Heart left ventricle (tissue), 16 donors: ENCODE measurements around the gene SIPA1L2. TPM values are rescaled to one million over a fixed set of nuclear protein-coding genes. Genes with fewer than 3 reads are reported as not detected.

Experiments used
- ATAC-seq, 4 donors: fragments of 200-7000 bp; cut with Tn5 transposase; one replicate each; pipeline ENCODE4 v1.9.1; 2020 to 2022; ENCODE audit warnings: moderate library complexity in 4 of 4, mild to moderate bottlenecking in 3 of 4, moderate number of reproducible peaks in 1 of 4
- DNase-seq, 5 donors: peaks; one replicate each; pipeline ENCODE4 v3.0.0-alpha.2; 2020
- H3K27ac ChIP-seq, 12 donors: fragments of 200-600 bp; sonication (generic) in 4 of 12; one replicate each; pipeline versions ENCODE4 v1.5.0 to v1.8.0; 2016 to 2022; ENCODE audit warnings: mild to moderate bottlenecking in 2 of 12
- H3K27me3 ChIP-seq, 9 donors: fragments of 200-600 bp; sonication (generic) in 2 of 9; one replicate each; pipeline versions ENCODE4 v1.5.1 to v1.8.0; 2016 to 2022; ENCODE audit warnings: mild to moderate bottlenecking in 3 of 9
- H3K36me3 ChIP-seq, 9 donors: fragments of 200-600 bp; sonication (generic) in 2 of 9; one replicate each; pipeline versions ENCODE4 v1.5.0 to v1.8.0; 2018 to 2022; ENCODE audit warnings: mild to moderate bottlenecking in 2 of 9
- H3K4me1 ChIP-seq, 12 donors: fragments of 200-600 bp; sonication (generic) in 4 of 12; one replicate each; pipeline versions ENCODE4 v1.5.0 to v1.8.0; 2016 to 2022; ENCODE audit warnings: mild to moderate bottlenecking in 3 of 12
- H3K4me3 ChIP-seq, 12 donors: fragments of 200-600 bp; sonication (generic) in 4 of 12; one replicate each; pipeline versions ENCODE4 v1.5.0 to v1.8.0; 2017 to 2022; ENCODE audit warnings: mild to moderate bottlenecking in 9 of 12, moderate library complexity in 4 of 12
- H3K9me3 ChIP-seq, 12 donors: fragments of 200-600 bp; sonication (generic) in 4 of 12; one replicate each; pipeline versions ENCODE4 v1.5.0 to v1.8.0; 2016 to 2022; ENCODE audit warnings: mild to moderate bottlenecking in 1 of 12
- CTCF ChIP-seq, 12 donors: fragments of 200-600 bp; sonication (generic) in 4 of 12; IDR thresholded peaks; one replicate each; pipeline versions ENCODE4 v1.5.0 to v1.8.0; 2018 to 2022; ENCODE audit warnings: antibody characterized with exemption in 12 of 12, mild to moderate bottlenecking in 5 of 12
- POLR2A ChIP-seq, 2 donors: fragments of 450-650 bp; IDR thresholded peaks; one replicate each; pipeline ENCODE4 v1.6.1; 2017; ENCODE audit warnings: antibody characterized with exemption in 2 of 2, mild to moderate bottlenecking in 2 of 2, moderate library complexity in 2 of 2
- WGBS, 4 donors: extraction: QIAGEN DNeasy Blood & Tissue Kit in 2 of 4; methylation state at CpG; one replicate each; pipeline versions ENCODE4 v1.1.5 to v1.1.7; 2013 to 2018; 5-methylcytosine and 5-hydroxymethylcytosine counted together
- intact Hi-C, 10 donors: fragments of 100-400 bp; cut with DNase I; formaldehyde crosslinking; loops; one replicate each; pipeline versions ENCODE4 v1.11.1 to v1.14.2; 2022
- polyA plus RNA-seq, 2 donors: library from polyadenylated mRNA; stranded (reverse); fragments of 200-250 nt; gene quantifications; one replicate each; pipeline ENCODE4 v1.2.3, GENCODE V29; 2013
- total RNA-seq, 9 donors: library from RNA; depleted of rRNA in 2 of 9; stranded (reverse); fragments of >200 nt in 2 of 9; fragmentation: NEBNext Ultra II Directional in 3 of 9; extraction: Animal tissue kit (Norgen Biotek cat#: 25700) in 3 of 9; gene quantifications; one replicate each; pipeline versions ENCODE4 v1.1.0 to v1.2.4, GENCODE V29; 2016 to 2023
- donor health status: ischemic (EF 13 %, LVEDD 7.1; RV severe dilation, severe dysfunction).
- donor health status: healthy with polysubstance abuse.
- donor health status: DM: no; HTN: yes; CAD: no.
- donor health status: DM: no; HTN: no; CAD: no.
- donor health status: ischemic (EF 25% LVEDD 6.9; RV normal size, moderate dysfunction).
- donor health status: ischemic (EF 25% LVEDD 5.7; RV mildly dilated, moderate dysfunction).
- donor health status: healthy.
- donor health status: DM: yes; HTN: yes; CAD: no.
- donor health status: ischemic (EF 35%, LVEDD 5.7; RV mildly dilated, moderate dysfunction).
- donor health status: nonischemic (EF 11% LVEDD 7.7; RV severe dilation, severe dysfunction).
- donor health status: DM: yes; HTN: yes; CAD: no.
- donor health status: PGD.
- donor health status: ischemic (EF 29% LVEDD 5.4; RV normal size, mild dysfunction).
- donor health status: nonischemic (EF 23%, LVEDD 6.1; RV moderate dilation, normal function).

The SIPA1L2 gene
- total and polyA plus RNA-seq, 11 donors = 18.1 to 148 (median 102) TPM

- Histone ChIP-seq H3K9me3 (no peaks in the 10 kb centered on the region), H3K27me3 (no peaks in the 10 kb centered on the region), H3K27ac (peak overlapping the region in 10 of 12 donors; percentile 6 to 86 (median 48)), H3K4me3 (no peak overlapping the region), H3K36me3 (no peaks in the 10 kb centered on the region), H3K4me1 (peaks cover 7 to 90% (median 63%) of the 10 kb centered on the region in 12 donors)
- 35 to 53% (median 52%) methylated on average over 2 of the region's 2 CpGs for WGBS, 4 donors
- TF ChIP-seq CTCF (IDR thresholded peaks at IDR 0.05) (no peak), POLR2A (IDR thresholded peaks at IDR 0.05) (no peak)
- DNase-seq (no peak), ATAC-seq (no peak)
- intact Hi-C loops = loop anchor here (5.0 to 10.0 kb wide), 19 partner anchors 48 to 868 kb away; no protein-coding TSS in a partner anchor
These were observed 7.6 kb downstream of the SIPA1L2 start for GRCh38 chr1:232622378-232622777.

GRCh38 chr1:232621050-232621449, 8.9 kb downstream of the SIPA1L2 start:
- Histone ChIP-seq H3K9me3 (no peaks in the 10 kb centered on the region), H3K27me3 (no peaks in the 10 kb centered on the region), H3K4me1 (peaks cover 7 to 90% (median 64%) of the 10 kb centered on the region in 12 donors), H3K4me3 (no peak overlapping the region), H3K36me3 (no peaks in the 10 kb centered on the region), H3K27ac (peak overlapping the region in 11 of 12 donors; percentile 25 to 86 (median 81))
- DNase-seq (no peak), ATAC-seq (peak in 1 of 4 donors; percentile 28)
- no peak for TF ChIP-seq CTCF (IDR thresholded peaks at IDR 0.05)
- no peak for TF ChIP-seq POLR2A (IDR thresholded peaks at IDR 0.05)
- WGBS, 4 donors = 51 to 56% (median 55%) methylated on average over 3 of the region's 3 CpGs
- intact Hi-C loops = loop anchor here (5.0 to 10.0 kb wide), 19 partner anchors 46 to 866 kb away; no protein-coding TSS in a partner anchor

GRCh38 chr1:232620356-232620969, 9.5 kb downstream of the SIPA1L2 start:
- peak overlapping the region in 7 of 12 donors; percentile 2 to 26 (median 11) for H3K4me3 ChIP-seq
- peak in 1 of 2 donors; percentile 26 for TF ChIP-seq POLR2A (IDR thresholded peaks at IDR 0.05)
- no peak for TF ChIP-seq CTCF (IDR thresholded peaks at IDR 0.05)
- H3K27ac ChIP-seq = peak overlapping the region; percentile 21 to 86 (median 82)
- WGBS, 4 donors = 3 to 8% (median 4%) methylated on average over 6 of the region's 6 CpGs
- DNase-seq (peak in 4 of 5 donors; percentile 78 to 81 (median 80)), ATAC-seq (peak; percentile 90 to 96 (median 94))
- no peaks in the 10 kb centered on the region for H3K36me3 ChIP-seq
- intact Hi-C loops = loop anchor here (5.0 to 10.0 kb wide), 19 partner anchors 46 to 866 kb away; no protein-coding TSS in a partner anchor
- H3K4me1 ChIP-seq = peaks cover 7 to 90% (median 66%) of the 10 kb centered on the region in 12 donors
- H3K9me3 ChIP-seq = no peaks in the 10 kb centered on the region
- no peaks in the 10 kb centered on the region for H3K27me3 ChIP-seq

GRCh38 chr1:232617237-232617636, 12.7 kb downstream of the SIPA1L2 start:
- intact Hi-C loops = no loop called here
- no peak for TF ChIP-seq CTCF (IDR thresholded peaks at IDR 0.05)
- TF ChIP-seq POLR2A (IDR thresholded peaks at IDR 0.05) = no peak
- no peak for ATAC-seq
- DNase-seq = no peak
- H3K9me3 ChIP-seq = no peaks in the 10 kb centered on the region
- H3K4me1 ChIP-seq = peaks cover 7 to 92% (median 62%) of the 10 kb centered on the region in 12 donors
- H3K27me3 ChIP-seq = no peaks in the 10 kb centered on the region
- no peak overlapping the region for H3K4me3 ChIP-seq
- H3K36me3 ChIP-seq = no peaks in the 10 kb centered on the region
- H3K27ac ChIP-seq = peak overlapping the region in 1 of 12 donors; percentile 21
- 51 to 70% (median 60%) methylated on average over 1 of the region's 1 CpG for WGBS, 4 donors
